ENCODE results near the gene LAMB1.

LAMB1 gene

DNA sequence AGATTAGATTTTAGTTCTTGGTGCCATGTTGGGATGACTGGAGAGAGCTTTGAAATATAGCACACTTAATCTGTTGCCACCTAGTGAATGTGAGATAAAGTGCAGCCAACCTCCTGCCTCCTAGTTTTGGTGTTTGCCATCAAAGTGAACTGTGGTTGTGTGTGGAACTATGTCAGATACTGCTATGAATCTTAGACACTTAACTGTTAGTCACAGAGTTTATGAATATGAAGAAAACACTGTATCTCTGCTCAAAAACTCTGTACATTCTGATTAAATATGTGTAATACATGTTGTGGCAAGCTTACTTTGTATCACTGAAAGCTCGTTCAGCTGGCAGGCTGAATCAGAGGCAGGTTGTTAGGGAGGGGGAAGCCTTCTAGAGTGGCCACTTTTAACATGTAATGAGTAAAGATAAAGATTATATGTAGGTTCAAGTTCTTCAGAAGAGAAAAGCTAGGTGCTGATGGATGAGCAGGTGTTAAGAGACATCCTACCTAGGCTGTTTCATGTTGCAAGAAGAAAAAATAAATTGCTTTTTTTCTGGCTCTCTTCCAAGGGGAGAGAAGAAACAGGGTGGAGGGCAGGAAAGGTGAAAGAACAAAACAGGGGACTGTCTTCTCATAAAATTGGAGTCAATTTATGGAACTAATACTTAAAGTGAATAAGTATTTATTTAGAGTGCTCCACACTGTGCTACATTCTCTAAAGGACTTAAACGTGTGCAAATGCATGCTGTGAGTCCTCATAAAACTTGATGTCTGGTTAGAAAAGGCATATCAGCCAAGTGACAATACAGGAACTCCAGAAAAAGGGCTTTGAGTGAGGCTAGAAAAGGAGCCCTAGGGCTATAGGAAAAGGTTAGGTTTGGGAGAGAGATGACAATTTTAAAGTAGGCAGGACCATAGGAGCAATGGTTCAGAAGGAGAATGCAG is 14.1 kb upstream of the LAMB1 start:
- peak; percentile 67 for DNase-seq

DNA sequence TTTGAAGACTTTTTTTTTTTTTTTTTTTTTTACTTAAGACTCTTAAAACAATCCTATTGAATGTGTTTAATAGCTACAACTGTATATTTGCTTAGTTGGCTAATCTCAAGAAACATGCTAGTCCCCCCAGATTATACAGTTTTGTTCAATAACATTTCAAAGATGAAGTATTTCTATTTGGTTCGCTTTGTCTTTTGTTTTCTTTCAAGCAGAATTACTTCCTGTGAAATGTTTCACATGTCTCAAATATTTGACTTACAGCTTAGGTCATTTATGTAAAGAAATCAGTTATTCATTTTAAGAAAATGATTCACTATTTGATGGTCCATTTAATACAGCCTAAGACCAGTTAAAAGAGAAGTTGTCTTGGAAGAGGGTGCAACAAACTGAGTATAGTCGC is 12.8 kb upstream of the LAMB1 start:
- DNase-seq: no peak

DNA sequence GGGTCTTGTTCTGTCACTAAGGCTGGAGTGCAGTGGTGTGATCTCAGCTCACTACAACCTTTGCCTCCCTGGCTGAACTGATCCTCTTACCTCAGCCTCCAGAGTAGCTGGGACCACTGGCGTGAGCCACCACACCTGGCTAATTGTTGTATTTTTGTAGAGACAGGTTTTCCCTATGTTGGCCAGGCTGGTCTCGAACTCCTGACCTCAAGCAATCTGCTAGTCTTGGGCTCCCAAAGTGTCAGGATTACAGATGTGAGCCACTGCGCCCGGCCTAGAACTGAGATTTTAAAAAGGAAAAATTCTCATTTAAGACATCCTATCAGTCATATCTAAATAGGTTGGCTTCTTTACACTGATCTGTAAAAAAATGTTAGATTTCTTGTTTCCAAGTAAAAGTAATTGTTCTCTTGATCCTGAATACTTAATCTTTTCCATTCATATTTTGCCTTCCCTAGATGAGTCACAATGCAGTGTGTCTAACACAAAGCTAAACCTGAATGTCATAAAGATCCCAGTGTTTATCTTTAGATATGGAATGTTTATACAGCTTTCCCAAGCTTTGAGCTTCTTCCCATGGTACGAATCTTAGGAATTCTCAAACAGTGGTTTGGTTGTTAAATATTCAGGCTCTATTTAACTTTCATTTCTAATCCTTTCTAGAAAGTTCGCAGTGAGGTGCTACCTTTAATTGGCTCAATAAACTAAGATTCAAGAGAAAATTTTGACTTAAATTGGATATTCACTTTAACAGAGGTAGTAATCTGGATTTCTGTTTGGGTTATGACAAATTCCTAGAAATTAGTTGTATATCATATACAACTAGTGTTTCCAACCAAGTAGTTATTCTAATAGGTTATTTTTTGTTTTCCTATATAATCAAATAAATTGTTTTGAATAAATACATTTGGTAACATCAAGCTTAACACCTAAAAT is 12.1 kb upstream of the LAMB1 start:
- no peak for DNase-seq

DNA sequence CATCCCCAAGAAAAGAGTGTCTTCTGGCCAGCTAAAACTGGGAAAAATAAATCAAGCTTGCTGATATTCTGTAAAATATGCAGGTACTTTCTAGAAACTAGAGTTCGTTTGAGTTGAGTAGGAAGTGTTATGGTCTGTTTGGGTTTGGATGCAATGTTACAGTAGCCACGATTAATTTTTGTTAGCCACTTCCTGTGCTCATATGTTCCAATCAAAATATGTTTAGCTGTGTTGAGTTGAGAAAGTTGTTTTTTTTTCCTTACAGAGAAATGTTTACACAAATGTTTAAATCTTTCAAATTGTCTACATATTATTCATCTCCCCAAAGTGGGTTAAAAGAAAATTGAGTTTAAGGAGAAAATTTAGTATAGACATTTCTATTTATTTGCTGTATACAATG is 11.3 kb upstream of the LAMB1 start:
- no peak for DNase-seq

DNA sequence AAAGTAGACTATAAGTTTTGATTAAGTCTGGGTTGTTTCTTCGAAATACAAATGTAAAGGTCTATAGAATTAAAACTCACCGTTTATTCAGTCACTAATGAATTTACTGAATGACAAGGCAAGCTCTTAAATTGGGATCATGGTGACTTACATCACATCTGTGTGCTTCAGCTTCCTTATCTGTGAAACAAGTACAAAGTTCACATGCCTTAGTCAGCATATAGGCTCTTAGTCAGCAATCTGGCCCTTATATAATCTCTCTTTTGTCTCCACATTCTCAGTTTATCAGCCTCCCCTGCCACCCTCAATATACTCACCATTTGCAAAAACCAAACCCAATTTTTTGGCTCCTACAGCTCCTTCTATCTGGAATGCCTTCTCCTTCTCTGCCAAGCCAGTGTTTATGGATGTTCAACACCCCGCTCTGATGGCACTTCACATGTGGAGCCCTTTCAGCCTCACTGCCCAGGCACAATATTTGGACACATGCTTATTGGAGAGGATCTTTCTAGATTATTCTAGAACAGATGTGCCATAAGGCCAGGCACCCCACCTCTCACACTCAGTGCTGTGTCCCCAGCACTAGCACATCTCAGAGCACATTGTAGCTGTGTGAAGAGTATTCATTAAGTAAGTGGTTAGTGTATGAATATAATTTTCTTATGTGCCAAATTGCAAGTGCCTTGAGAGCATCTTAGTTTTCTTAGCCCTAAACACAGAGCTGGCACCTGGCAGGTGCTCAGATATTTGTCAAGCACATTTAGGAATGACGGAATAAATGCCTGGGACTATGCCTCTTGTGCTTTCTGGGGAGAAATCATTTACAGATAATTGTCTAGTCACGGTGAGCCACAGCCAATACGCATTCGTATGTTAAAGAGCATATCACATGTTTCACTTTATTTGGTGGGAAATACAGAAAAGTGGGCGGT is 9.8 kb upstream of the LAMB1 start:
- DNase-seq: peak; percentile 47

DNA sequence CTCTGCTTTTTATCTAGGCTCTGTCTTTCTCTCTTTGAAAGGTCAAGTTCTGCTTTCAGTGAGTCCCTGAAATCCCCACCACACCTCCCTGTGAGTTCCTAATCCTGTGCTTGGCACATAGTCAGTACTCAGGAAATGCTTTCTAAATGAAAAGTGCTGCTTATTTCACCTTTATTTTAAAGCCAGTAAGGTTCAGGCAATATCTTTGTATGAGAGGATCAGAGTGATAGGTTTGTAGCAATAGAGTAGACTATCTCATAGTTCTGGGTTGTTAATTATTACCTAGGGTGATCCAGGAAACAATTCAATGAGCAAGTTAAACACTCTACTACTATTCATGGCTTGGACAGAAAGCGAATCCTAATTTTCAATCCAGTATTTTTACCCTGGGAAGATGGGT is 7.4 kb upstream of the LAMB1 start:
- DNase-seq: no peak

DNA sequence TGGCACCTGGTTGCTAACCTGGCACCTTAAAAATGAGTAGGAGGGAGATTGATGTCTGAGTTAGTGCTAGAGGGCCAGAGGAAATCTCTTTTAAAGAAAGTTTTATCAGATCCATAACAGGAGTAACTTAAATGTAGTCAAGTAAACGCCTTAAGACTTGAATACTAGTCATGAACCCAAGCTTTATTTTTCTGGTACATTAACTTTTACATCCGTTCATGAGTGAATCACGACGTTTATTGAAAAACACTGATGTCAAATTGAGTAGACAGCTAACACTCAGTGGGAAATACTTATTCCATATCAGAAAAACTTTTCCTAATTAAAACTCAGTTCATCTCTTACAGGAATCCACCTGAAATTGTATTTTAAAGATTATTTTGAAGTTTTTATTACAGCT is 6.9 kb upstream of the LAMB1 start:
- no peak for DNase-seq

DNA sequence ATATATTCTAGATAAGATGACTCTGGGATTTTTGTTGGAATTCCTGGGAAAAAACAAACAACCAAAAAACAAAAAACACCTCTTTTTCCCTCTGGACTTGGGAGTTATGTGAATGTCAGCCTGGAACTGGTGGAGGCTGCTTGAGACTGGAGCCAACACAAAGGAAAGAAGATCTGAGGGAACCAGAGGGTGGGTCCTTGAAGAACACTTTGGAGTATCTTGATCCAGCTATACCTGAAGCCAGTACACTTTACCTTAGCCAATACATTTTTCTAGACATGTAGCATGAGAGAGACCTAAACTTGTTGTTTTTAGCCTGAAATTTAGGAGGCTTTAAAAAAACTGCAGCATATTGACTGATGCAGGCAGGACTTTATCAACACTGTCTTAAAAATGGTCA is 5.9 kb upstream of the LAMB1 start:
- no peak for DNase-seq

DNA sequence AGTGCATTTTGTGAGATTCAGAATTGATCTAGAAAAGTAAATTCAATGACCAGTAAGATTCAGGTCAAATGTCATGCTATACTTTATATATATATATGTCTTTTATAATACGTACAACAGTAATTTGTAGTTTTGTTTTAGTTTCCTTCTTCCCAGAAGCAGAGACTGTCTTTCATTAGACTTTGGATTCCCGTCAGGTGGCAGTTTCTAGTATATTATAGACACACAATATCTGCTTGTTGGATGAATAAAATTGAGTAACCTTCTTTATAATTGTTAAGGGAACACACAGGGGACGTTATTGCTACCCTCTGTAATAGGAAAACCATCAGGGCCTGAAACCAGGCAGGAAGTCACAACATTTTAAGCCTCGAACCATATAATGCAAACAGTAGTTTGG is 5.3 kb upstream of the LAMB1 start:
- DNase-seq: no peak

DNA sequence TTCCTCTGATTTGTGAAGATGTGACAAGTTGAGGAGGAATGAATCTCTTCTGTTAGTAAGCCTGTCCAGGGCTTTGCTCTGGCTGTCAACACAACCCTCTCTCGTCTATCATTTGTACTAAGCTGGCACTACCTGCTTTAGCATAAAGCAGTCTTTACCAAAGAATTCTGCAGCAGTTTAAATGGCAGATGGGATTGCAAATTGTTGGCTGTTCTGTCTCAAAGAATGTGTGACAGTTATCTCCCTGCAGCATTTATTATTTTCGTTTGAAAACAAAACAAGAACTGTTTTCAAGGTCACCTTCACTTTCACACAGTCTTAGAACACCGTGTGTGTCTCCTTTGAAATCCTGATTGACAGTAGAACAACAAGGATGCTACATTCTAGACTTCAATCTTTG is 4.8 kb upstream of the LAMB1 start:
- peak; percentile 54 for DNase-seq

DNA sequence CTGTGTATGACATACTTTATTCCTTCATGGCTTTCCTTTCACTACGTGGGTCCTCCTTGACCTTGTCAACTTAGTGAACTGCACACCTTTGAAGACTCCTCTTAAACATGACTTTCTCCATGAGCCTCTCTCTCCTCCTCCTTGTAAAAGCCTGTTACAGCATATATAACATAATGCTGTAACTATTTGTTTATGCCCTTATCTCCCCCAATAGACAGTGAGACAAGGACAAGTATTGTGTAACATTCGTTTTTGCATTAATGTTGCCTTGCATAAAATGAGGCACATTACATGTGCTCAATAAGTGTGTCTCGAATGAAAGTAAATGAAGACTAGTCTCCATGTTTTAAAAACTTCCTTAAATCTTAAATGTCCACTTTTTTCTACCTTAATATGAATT is 4.3 kb upstream of the LAMB1 start:
- no peak for DNase-seq

DNA sequence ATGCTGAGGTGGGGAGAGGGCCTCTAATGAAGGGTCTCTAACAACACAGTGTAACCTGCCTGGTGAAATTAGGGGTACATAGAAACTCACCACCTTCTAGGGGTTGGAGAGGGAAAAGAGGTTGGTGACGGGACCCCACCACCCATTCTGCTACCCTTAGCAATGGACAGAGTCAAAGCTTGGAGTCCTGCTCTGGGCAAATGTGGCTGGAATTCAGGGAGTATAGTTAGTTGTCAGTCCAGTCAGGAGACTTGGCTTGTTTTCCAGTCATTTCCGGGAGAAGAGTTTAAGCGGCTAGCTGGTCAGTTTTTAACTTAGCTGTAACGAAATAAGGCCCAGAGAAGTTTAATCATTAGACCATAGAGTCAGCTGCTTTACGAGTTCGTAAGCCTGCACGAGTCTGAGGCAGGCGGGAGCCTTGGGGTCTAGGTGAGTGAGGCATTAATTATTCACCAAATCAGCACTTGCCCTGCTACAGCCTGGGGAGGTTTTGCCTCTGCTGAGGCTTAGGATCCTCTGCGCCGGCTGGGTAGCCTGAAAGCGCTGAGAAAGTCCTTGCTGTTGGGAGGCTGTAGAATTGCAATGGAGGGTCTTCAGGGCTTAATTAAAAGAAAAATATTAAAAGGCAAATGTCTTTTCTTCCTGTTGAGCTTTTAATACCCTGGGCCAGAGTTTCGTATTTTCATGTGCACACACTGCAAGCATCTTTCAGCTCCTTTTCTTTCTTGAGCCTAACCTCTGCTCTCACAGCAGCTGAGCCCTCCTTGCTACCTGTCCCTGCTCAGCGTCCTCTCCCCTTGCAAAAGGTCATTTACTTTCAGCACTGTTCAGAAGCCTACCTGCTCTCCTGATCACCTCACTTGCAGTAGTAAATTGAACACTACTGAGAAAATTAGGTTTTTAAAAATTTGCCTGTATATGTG is 1.5 kb upstream of the LAMB1 start:
- DNase-seq: peak; percentile 28

DNA sequence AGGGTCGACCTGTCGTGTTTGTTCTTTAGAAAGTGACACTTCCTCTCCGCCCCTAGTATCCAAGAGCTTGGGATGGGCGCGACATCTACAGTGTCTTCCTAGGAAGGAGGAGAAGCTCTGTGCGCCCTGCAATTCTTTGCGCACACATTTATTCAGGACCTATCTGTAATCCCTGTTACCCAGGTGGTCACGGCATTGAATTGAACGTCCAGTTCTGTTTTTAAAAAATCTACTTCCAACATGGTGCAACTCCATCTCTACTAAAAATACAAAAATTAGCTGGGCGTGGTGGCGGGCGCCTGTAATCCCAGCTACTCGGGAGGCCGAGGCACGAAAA is 606 bp upstream of the LAMB1 start:
- no peak for DNase-seq

DNA sequence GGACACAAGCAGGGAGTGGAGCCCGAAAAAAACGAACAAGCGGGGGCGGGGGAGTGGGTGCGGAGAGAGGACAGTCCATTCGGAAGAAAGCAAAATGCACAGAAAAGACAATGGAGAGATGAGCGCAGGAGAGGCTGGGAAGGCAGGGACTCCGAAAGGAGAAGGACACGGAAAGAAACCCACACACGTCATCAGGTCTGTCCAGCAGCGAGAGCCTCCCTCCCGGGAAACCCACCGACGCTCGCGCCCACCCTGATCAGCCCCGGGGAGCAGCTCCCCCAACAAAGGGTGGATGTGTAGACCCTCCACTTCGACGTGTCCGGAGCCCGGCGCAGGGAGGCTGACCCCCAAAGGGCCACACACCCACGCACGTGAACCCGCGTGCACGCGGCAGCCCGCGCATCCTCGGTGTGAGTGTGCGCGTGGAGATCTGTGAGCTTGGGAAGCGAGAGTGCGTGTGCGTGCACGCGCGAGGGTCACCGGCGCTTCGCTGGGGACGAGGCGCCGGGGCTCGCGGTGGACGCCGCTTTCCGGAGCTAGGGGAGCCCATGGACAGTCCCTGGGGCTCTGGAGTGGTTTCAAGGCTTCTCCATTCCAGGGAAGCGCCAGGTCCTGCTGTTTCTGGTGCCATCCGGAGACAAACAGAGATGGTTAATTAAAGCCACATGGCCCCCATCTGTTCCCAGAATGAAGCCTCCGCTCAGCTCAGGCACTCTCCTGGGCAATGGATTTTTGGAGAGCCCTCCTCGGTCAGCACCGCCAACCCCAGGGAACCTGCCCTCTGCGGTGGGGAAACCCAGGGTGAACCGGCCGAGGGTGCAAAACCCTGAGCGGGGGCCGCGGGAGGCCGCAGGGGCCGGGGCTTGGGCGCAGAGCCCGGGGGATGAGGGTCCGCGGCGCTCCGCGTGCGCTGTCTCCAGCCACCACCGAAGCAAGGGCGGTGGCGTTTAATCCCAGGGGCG is 916 bp downstream of the LAMB1 start:
- peak; percentile 67 for DNase-seq

DNA sequence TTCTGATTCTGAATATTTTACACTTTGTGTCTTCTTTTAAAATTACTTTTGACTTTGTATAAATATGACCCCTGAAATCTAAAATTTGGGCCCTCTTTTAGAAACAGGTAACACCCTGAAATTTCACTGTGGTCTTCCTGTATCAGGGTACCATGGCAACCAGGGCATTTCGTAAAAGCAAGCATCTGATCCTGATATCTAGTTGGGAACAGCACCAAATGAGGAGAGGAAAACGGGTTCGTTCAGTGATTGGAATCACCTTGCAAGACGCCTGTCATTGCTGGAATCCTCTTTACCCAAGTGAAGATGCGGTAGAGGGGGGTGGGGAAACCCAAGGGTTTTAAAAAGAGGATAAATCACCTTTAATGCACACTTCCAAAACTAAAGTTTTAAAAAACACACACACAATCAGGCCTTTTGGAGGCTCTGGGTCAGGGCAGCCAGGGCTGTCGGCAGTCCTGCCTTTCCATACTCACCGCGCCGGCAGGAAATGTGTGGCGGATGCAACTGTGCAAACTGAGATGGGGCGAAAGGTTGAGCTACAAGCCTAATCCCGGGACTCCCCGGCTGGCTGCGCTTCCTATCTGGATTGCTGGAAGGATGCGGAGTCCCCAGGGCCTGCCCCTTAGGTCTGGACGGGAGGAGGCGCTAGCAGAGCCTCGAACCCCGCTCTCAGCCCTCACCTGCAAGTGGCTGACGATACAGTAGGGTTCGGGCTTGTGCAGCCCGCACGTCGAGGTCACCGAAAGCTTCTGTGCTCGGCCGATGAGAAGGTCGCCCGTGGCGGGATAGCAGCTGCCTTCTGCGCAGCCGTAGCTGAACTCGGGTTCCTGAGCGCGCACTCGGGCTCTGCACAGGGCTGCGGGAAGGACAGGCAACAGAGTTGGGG is 1.8 kb downstream of the LAMB1 start:
- peak; percentile 83 for DNase-seq

DNA sequence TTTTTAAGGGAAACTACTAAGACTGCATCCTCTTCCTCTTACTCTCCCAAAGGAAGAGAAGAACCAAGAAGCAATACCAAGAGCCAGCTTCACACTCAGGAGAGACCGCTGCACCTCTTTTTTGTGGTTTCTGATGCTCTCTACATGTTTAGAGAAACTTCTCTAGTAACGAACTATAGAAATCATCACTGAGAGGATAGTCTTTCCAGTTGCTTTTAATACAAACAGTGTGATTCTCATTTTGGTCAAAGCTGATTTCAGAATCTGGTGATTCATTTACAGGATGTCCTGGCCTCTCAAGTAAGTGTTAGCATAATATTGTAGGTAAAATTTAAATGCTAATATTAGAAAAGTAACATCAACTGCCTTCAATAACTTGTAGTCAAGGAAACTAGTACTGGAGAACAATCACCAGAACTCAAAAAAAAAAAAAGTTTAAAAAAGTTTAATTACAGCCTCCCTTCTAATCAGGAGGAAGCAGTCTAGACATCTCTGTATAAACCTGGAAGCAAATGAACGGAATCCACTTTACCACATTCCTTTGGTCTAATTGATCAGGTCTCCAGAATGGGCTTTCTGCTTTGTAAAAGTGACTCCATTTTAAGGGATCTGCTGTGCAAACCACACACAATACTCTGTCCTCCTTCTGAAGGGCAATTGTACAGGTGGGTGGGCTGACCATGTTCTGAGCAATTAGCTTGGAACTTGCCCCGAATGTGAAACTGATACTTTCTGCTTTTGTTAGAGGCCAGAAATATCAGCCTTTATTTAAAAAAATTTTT is 3.0 kb downstream of the LAMB1 start:
- no peak for DNase-seq

DNA sequence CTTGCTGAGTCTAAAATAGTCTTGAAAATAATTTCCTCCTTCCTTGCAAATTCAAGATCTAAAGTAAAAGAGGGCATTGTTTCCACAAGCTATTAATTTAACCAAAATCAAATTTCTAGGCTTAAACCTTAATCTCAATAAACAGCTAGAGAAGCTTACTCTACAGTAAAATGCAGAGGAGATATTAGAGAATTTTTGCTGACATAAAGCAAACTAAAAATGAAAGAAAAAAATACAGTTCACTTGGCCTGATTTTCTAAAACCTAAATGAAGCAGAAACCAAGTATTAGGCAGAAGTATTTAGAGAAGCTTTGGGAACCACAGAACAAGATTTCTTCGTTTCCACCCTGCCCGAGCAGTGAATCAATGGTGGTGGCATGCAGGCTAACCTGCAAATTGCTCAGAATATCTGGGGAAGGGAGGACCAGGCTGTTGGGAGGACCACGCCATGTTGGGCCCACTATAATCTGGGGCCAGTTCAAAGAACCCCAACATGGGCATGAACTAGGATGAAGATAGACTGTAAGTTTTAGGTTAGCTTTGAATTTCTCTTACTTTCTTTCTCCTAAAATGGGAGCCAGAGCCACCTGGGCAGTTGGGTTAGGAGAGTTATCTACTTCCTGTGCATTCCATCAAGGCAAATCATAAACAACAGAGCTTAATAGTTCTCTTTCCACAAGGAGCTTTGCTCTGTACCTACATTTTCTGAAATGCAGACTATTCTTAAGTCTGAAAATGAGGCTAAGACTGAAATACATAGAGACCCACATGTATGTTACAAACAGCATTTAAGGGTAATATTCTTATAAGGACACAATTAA is 4.1 kb downstream of the LAMB1 start:
- DNase-seq: no peak

DNA sequence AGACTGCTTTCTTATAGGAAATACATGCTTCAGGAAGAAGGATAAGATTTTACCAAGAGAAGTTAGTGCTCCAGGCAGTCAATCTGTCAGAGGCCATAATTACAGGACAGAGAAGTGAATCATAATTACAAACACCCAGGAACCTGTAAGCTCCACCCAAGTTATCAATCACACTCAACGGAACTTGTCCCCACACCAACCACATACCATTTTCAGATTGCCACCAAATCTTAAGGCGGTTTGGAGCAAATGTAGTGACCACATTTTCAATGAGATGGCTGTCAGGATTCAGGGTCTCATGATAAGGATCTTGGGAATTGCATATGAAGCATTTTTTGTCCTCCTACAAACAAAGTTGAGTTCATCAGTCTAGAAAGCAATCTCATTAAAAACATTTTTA is 4.8 kb downstream of the LAMB1 start:
- DNase-seq: no peak

Measured in NCI-H82 (cell line).